B cell (primary cell): Measurements from ENCODE around the gene METAP1D. TPM values are rescaled to one million over a fixed set of nuclear protein-coding genes. Genes with fewer than 3 reads are reported as not detected.
A peak's percentile ranks its signal among the peaks of the same experiment; 100 is the strongest.

Experiments used
- ATAC-seq: fragments of 200-7000 bp; cut with Tn5 transposase; one replicate; pipeline ENCODE4 v1.10.0; 2021; ENCODE audit warnings: low read depth, mild to moderate bottlenecking, moderate number of reproducible peaks, moderate library complexity
- CTCF ChIA-PET: fragments of 350-600 bp; sonication (Branson Sonifier 250); formaldehyde crosslinking; loops from one replicate; lab custom pipeline; 2021; ENCODE audit warnings: antibody characterized with exemption, inconsistent platforms; lab: Charles Lee
- POLR2A ChIA-PET: fragments of 350-600 bp; sonication (Branson Sonifier 250); formaldehyde crosslinking; loops from one replicate; lab custom pipeline; 2021; ENCODE audit warnings: antibody characterized with exemption; lab: Charles Lee
- DNase-seq: peaks from one replicate; pipeline ENCODE4 v3.0.0; 2013
- H2AFZ ChIP-seq: 2 replicates; pipeline ENCODE4 v1.6.1; 2012; ENCODE audit warnings: mild to moderate bottlenecking, low read depth, low read length; ENCODE audit not compliant: insufficient read depth, poor library complexity, severe bottlenecking
- H3K27ac ChIP-seq, 2 donors: 1 replicate in 1 of 2; 2 replicates in 1 of 2; pipeline ENCODE4 v1.5.1; 2012 to 2013; ENCODE audit warnings: low read length in 2 of 2, mild to moderate bottlenecking in 2 of 2, moderate library complexity in 1 of 2
- H3K27me3 ChIP-seq, 4 experiments: fragments of 200-600 bp in 1 of 4; sonication (generic) in 1 of 4; replicated peaks in 1 of 4; 1 replicate in 2 of 4; 2 replicates in 2 of 4; pipeline versions ENCODE4 v1.6.1 to v1.7.0; 2013 to 2016; ENCODE audit warnings: low read length in 3 of 4, mild to moderate bottlenecking in 2 of 4, mixed read lengths in 1 of 4, moderate library complexity in 1 of 4; ENCODE audit not compliant: insufficient read depth in 4 of 4, control insufficient read depth in 3 of 4; ENCODE audit errors: control extremely low read depth in 1 of 4
- H3K36me3 ChIP-seq, 2 experiments: replicated peaks in 1 of 2; 1 replicate in 1 of 2; 2 replicates in 1 of 2; pipeline versions ENCODE4 v1.6.1 to v1.7.1; 2013; ENCODE audit warnings: low read length in 1 of 2; ENCODE audit not compliant: insufficient read depth in 2 of 2, control insufficient read depth in 1 of 2; ENCODE audit errors: control extremely low read depth in 1 of 2, extremely low read depth in 1 of 2
- H3K4me1 ChIP-seq, 2 donors: fragments of 200-600 bp in 1 of 2; sonication (generic) in 1 of 2; 1 replicate in 1 of 2; 2 replicates in 1 of 2; pipeline versions ENCODE4 v1.5.1 to v1.6.1; 2013 to 2017; ENCODE audit warnings: low read length in 2 of 2; ENCODE audit not compliant: control insufficient read depth in 2 of 2, insufficient read depth in 2 of 2
- H3K4me2 ChIP-seq: replicated peaks from 2 replicates; pipeline ENCODE3; 2012; ENCODE audit warnings: mild to moderate bottlenecking, low read depth, low read length; ENCODE audit not compliant: poor library complexity, severe bottlenecking
- H3K4me3 ChIP-seq, 5 experiments: fragments of 200-600 bp in 1 of 5; sonication (generic) in 1 of 5; 1 replicate in 3 of 5; 2 replicates in 2 of 5; pipeline versions ENCODE4 v1.5.1 to v1.7.0; 2011 to 2016; ENCODE audit warnings: low read length in 4 of 5, mild to moderate bottlenecking in 4 of 5, low read depth in 2 of 5, control low read depth in 1 of 5, moderate library complexity in 1 of 5; ENCODE audit not compliant: insufficient read depth in 1 of 5; ENCODE audit errors: control extremely low read depth in 1 of 5, extremely low read depth in 1 of 5
- H3K79me2 ChIP-seq: fragments of 200-600 bp; sonication (generic); one replicate; pipeline ENCODE4 v1.6.0; 2016; ENCODE audit warnings: low read length; ENCODE audit not compliant: control insufficient read depth, insufficient read depth
- H3K9ac ChIP-seq: fragments of 200-600 bp; sonication (generic); 2 replicates; pipeline ENCODE4 v1.6.1; 2017; ENCODE audit warnings: mild to moderate bottlenecking, low read length, moderate library complexity
- H3K9me3 ChIP-seq, 3 donors: one replicate each; pipeline versions ENCODE4 v1.6.1 to v1.7.1; 2013; ENCODE audit warnings: low read length in 2 of 3; ENCODE audit not compliant: control insufficient read depth in 2 of 3, insufficient read depth in 1 of 3; ENCODE audit errors: control extremely low read depth in 1 of 3
- H4K20me1 ChIP-seq: 2 replicates; pipeline ENCODE4 v1.6.0; 2012; ENCODE audit warnings: mild to moderate bottlenecking, low read length; ENCODE audit not compliant: insufficient read depth, control insufficient read depth, poor library complexity, severe bottlenecking
- H3K27ac Mint-ChIP-seq: one replicate; pipeline ENCODE4 v1.8.0; 2021; ENCODE audit warnings: mixed read lengths
- H3K27me3 Mint-ChIP-seq: one replicate; pipeline ENCODE4 v1.8.0; 2021; ENCODE audit warnings: mixed read lengths
- H3K4me1 Mint-ChIP-seq: one replicate; pipeline ENCODE4 v1.8.0; 2021; ENCODE audit warnings: mixed read lengths
- H3K4me3 Mint-ChIP-seq: one replicate; pipeline ENCODE4 v1.8.0; 2021; ENCODE audit warnings: mixed read lengths
- H3K9me3 Mint-ChIP-seq: one replicate; pipeline ENCODE4 v1.8.0; 2022; ENCODE audit warnings: mixed read lengths; ENCODE audit not compliant: insufficient read depth
- EZH2 ChIP-seq: IDR thresholded peaks from 2 replicates; pipeline ENCODE4 v1.6.1; 2012; ENCODE audit warnings: borderline replicate concordance, low read depth, mild to moderate bottlenecking, moderate library complexity, low read length; ENCODE audit not compliant: insufficient read depth, poor library complexity, severe bottlenecking
- WGBS: methylation state at CpG from one replicate; pipeline ENCODE4 v1.1.5; 2013; ENCODE audit warnings: missing lambda C conversion rate; ENCODE audit not compliant: insufficient coverage; 5-methylcytosine and 5-hydroxymethylcytosine counted together
- intact Hi-C: fragments of 100-400 bp; cut with micrococcal nuclease; formaldehyde crosslinking; loops from one replicate; pipeline ENCODE4 v1.10.0; 2022
- polyA plus RNA-seq: library from polyadenylated mRNA; depleted of rRNA; stranded (reverse); fragments of >200 nt; gene quantifications from 2 replicates; pipeline ENCODE4 v1.2.3, GENCODE V29; 2012
- total RNA-seq, 2 donors: library from RNA; stranded (reverse); fragments of 120-200 nt in 1 of 2; gene quantifications; 1 replicate in 1 of 2; 2 replicates in 1 of 2; pipeline versions ENCODE4 v1.2.3 to v1.2.4, GENCODE V29; 2013 to 2022
- TF ChIP-seq, protein P1 (sequence below): fragments of 200-600 bp; IDR thresholded peaks from one replicate; pipeline ENCODE4 v1.8.0; 2022; ENCODE audit warnings: antibody characterized with exemption, mild to moderate bottlenecking

Gene METAP1D
- total and polyA plus RNA-seq, 2 donors (not counting 1 experiment from before 2014, with no cell fraction given), result 7.8 to 8.9 TPM

DNA sequence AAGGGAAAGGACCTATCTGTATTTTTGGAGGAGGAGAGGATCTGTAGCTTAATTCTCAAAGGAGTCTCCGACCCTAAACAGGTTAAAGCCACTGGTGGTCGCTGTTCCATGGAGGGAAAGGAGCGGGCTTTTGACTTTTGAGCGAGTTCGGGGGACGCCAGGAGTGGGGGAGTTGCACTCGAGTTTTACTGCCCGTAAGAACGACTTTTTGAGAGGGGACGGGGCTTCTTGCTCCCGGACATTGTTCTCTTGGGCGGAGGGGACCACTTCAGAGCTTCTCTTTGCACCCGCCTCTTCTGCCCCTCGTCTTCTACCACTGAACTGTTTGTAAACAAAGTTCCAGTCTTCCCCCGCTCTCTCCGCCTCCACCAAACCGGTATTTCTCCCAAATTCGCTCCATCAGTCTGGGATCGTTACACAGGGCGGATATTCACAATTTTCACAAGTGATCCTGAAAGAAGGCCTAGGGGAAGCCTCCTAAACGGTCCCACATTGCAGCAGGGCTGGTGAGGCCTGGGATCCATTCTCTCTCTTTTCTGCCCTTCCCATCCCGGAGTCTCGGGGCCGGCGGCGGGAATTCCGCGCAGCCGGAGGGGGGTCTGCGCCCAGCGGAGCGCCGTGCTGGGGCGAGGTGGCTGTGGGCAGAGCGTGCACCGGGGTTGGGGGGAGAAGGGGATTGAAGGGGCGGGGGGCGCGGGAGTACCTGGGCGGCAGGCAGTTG, 96.3 kb downstream of the METAP1D start:
- H3K27me3 Mint-ChIP-seq, result peaks cover 62% of the 10 kb centered on the region
- ATAC-seq (no peak), DNase-seq (peak; percentile 51)
- H2AFZ ChIP-seq, result no peak overlapping the region
- WGBS, result 7% methylated on average over 27 of the region's 40 CpGs
- H3K4me1 Mint-ChIP-seq, result peaks cover 36% of the 10 kb centered on the region
- intact Hi-C loops, result loop anchor here (5.0 kb wide), 1 partner anchor 1279 kb away; the partner anchor contains the start of gene GAD1
- no peak overlapping the region for H3K27ac Mint-ChIP-seq
- peaks cover 14% of the 10 kb centered on the region for H4K20me1 ChIP-seq
- no peak for TF ChIP-seq EZH2
- TF ChIP-seq, protein P1, sequence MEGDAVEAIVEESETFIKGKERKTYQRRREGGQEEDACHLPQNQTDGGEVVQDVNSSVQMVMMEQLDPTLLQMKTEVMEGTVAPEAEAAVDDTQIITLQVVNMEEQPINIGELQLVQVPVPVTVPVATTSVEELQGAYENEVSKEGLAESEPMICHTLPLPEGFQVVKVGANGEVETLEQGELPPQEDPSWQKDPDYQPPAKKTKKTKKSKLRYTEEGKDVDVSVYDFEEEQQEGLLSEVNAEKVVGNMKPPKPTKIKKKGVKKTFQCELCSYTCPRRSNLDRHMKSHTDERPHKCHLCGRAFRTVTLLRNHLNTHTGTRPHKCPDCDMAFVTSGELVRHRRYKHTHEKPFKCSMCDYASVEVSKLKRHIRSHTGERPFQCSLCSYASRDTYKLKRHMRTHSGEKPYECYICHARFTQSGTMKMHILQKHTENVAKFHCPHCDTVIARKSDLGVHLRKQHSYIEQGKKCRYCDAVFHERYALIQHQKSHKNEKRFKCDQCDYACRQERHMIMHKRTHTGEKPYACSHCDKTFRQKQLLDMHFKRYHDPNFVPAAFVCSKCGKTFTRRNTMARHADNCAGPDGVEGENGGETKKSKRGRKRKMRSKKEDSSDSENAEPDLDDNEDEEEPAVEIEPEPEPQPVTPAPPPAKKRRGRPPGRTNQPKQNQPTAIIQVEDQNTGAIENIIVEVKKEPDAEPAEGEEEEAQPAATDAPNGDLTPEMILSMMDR, result no peak
- no peaks in the 10 kb centered on the region for H3K36me3 ChIP-seq
- peaks cover 7 to 97% (median 88%) of the 10 kb centered on the region in 4 experiments for H3K27me3 ChIP-seq
- peak overlapping the region; percentile 54 for H3K9ac ChIP-seq
- no peak overlapping the region for H3K27ac ChIP-seq
- H3K4me3 ChIP-seq, result peak overlapping the region in 1 of 5 experiments; percentile 50
- peak overlapping the region; percentile 76 for H3K4me2 ChIP-seq
- CTCF ChIA-PET, result interaction anchor here (1.2 kb wide), 1 partner anchor 11 kb away, joined by 3 read pairs; the partner anchor contains the start of gene DLX1
- H3K4me1 ChIP-seq, result peaks cover 61 to 83% of the 10 kb centered on the region in 2 donors
- POLR2A ChIA-PET, result interaction anchor here (1.2 kb wide), 1 partner anchor 15 kb away, joined by 3 read pairs; no protein-coding TSS in a partner anchor
- H3K79me2 ChIP-seq, result no peaks in the 10 kb centered on the region
- H3K4me3 Mint-ChIP-seq, result peak overlapping the region; percentile 90
- peaks cover 1 to 81% (median 2%) of the 10 kb centered on the region in 3 donors for H3K9me3 ChIP-seq
- H3K9me3 Mint-ChIP-seq, result no peaks in the 10 kb centered on the region
